Fibroblast of lung (primary cell): ENCODE measurements around the gene NHLRC1.

Experiments
- EZH2 ChIP-seq: IDR thresholded peaks from 2 replicates; pipeline ENCODE4 v1.5.1; 2012; ENCODE audit warnings: low read length, control low read depth, mild to moderate bottlenecking; ENCODE audit errors: missing control alignments
- TF ChIP-seq, protein P1 (sequence below), 2 donors: IDR thresholded peaks in 1 of 2; conservative IDR thresholded peaks in 1 of 2; 1 replicate in 1 of 2; 2 replicates in 1 of 2; pipeline ENCODE4 v1.5.1; 2011 to 2012; ENCODE audit warnings: low read length in 2 of 2, control low read depth in 1 of 2, inconsistent platforms in 1 of 2, low read depth in 1 of 2, mild to moderate bottlenecking in 1 of 2

DNA sequence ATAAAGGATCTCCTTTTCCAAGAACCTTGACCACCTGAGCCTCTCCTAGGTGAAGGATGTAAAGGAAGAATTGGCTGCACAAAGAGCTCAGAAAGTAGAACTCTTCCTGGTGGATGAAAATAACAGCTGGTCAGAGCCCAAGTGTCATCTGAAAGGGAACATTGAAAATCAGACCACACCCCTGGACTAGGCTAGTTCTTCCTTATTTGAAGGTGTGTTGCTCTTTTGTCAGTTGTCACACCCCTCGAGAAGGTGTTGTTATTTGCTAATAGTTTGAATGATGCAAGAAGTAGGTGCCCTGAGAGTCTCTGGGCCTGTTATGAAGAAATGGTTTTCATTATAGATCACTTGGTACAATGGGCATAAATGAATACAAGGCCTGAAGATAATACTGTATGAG, 31.1 kb downstream of the NHLRC1 start:
- TF ChIP-seq, protein P1, sequence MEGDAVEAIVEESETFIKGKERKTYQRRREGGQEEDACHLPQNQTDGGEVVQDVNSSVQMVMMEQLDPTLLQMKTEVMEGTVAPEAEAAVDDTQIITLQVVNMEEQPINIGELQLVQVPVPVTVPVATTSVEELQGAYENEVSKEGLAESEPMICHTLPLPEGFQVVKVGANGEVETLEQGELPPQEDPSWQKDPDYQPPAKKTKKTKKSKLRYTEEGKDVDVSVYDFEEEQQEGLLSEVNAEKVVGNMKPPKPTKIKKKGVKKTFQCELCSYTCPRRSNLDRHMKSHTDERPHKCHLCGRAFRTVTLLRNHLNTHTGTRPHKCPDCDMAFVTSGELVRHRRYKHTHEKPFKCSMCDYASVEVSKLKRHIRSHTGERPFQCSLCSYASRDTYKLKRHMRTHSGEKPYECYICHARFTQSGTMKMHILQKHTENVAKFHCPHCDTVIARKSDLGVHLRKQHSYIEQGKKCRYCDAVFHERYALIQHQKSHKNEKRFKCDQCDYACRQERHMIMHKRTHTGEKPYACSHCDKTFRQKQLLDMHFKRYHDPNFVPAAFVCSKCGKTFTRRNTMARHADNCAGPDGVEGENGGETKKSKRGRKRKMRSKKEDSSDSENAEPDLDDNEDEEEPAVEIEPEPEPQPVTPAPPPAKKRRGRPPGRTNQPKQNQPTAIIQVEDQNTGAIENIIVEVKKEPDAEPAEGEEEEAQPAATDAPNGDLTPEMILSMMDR (conservative IDR thresholded peaks at IDR 0.05 in 1 of 2, IDR thresholded peaks at IDR 0.05 in 1 of 2; ENCODE audit: low read depth in 1 of 2, low read length in 2 of 2) = no peak
- no peak for TF ChIP-seq EZH2
